HG03060 (cell line): Measurements from ENCODE around the gene TMC6.
"Not testable (repeated sequence)": the region's sequence is repeated elsewhere in the genome, so short reads cannot be mapped to it uniquely, and the experiment has no call there.

ENCODE experiments used
- ATAC-seq: cut with Tn5 transposase; IDR thresholded peaks from one replicate; pipeline ENCODE4 v1.9.1; 2021; ENCODE audit warnings: low read depth, moderate number of reproducible peaks; ENCODE audit not compliant: unreplicated experiment

TMC6 gene

DNA sequence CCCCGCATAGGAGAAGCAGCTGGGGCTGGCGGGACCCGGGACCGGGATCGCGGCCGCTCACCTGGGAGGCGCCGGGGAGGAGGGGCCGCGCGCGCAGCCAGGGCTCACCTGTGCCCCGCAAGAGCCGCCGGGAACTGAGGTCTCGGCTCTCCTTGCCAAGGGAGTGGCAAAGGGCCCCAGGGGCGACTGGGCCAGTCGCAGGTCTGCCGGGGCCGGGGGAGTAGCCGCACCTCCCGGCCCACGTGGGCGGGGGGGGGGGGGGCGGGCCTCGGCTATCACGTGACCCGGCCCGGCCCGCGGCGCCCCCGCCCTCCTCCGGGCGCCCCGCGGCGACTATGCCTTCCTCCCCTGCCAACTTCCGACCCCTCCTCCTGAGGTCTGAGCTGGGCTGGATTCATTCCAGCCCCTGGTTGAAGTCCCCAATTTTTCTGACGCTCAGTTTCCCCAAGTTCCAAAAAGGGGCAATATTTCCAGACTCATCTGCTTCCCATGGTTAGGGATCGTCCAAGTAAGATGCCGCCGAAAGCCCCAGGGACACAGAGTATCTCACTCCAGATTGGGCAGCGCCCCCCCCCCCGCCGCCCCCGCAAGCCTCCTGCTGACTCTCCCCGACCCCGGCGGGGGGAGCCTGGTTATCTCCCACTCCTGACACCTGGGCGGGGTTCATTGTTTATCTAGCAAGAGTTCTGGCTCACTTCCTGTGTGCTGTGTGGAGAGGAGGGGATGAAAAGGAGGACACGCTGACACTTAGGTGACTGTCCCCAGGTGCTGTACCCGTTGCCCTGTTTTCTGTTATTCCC lies at the start of gene TMC6:
TMC6 (minus strand) TSS at position 205 of the 800 bp plus-strand sequence. CDS start 1,923 bp downstream, outside the sequence.
- no peak for ATAC-seq

- ATAC-seq = no peak
These were observed 48.0 kb upstream of the TMC6 start for GRCh38 chr17:78176548-78177025.

DNA sequence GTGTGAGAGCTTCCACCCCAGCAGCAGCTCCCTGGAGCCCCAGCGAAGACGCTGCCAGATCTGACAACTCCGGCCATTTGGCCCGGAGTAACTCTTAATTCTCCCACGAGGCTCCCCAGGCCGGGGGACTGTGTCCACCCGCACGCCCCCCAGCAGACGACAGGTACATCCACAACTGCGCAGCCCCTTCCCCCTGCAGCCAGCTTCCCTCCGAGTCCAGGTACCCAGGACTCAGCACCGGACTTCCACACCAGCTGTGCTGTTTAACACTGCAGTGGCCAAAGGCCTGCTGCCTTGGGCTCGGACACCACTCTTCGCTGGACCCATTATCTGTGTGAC lies 47.1 kb upstream of the TMC6 start:
- no peak for ATAC-seq

- ATAC-seq = no peak
These were observed 46.5 kb upstream of the TMC6 start for GRCh38 chr17:78174870-78175642.

GRCh38 chr17:78174346-78174869 lies 45.9 kb upstream of the TMC6 start:
- ATAC-seq = no peak

DNA sequence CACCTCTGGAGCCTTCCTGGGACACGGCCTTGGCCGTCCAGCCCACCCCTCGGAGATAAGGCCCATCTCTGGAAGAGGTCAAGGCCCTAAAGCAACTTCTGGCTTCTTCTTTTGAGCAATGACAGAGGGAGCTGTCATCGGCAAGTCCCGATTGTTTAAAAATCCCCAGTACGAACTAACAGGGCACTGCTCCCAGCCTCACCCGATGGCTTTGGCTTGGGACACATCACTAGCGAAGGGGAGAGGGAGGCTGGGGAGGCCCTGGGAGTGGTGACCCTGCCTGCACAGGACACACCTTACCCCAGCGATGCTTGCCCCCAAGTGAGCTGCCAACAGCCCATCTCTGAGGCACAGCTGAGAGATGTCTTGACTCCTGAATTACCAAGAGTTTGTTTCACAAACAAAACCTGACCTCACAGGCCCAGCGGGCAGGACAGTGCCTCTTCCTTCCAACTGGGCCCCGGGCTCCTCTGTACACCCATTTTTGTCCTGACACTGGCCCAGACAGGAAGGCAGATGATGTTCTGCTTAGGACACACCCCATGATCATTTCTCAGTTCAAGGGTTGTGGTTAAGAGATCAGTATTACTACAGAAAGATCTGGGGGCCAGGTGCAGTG lies 44.7 kb upstream of the TMC6 start:
- ATAC-seq = no peak

DNA sequence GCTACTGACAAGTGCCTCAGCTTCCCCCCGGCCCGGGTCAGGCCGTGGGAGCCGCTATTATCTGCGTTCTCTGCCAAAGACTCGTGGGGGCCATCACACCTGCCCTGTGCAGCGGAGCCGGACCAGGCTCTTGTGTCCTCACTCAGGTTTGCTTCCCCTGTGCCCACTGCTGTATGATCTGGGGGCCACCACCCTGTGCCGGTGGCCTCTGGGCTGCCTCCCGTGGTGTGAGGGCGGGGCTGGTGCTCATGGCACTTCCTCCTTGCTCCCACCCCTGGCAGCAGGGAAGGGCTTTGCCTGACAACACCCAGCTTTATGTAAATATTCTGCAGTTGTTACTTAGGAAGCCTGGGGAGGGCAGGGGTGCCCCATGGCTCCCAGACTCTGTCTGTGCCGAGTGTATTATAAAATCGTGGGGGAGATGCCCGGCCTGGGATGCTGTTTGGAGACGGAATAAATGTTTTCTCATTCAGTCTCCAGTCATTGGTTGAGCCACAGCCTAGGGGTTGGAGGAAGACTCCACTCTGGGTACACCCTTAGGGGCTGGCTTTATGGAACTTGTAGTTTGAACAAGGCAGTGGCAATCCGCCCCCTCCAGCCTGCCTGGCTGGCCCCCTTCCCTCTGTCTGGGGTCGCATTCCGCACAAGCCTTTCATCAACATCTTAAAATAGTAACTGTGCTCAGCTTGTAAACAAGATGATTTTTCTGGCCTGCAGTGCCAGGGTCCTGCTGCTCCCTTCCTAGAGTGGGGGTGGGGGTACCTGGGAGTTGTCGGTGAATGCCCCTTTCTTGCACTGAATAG lies 43.9 kb upstream of the TMC6 start:
- ATAC-seq = no peak

DNA sequence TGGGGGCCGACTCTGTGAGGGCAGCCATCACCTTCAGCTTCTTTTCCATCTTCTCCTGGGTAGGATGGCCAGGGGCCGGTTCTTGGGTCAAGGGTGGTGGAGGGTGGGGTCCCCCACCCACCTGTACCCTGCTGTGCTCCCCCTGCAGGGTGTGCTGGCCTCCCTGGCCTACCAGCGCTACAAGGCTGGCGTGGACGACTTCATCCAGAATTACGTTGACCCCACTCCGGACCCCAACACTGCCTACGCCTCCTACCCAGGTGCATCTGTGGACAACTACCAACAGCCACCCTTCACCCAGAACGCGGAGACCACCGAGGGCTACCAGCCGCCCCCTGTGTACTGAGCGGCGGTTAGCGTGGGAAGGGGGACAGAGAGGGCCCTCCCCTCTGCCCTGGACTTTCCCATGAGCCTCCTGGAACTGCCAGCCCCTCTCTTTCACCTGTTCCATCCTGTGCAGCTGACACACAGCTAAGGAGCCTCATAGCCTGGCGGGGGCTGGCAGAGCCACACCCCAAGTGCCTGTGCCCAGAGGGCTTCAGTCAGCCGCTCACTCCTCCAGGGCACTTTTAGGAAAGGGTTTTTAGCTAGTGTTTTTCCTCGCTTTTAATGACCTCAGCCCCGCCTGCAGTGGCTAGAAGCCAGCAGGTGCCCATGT lies 43.2 kb upstream of the TMC6 start:
- ATAC-seq = not testable (repeated sequence)

- no peak for ATAC-seq
These were observed 42.4 kb upstream of the TMC6 start for GRCh38 chr17:78170692-78171590.

GRCh38 chr17:78168903-78169793 lies 40.6 kb upstream of the TMC6 start:
- ATAC-seq = no peak

DNA sequence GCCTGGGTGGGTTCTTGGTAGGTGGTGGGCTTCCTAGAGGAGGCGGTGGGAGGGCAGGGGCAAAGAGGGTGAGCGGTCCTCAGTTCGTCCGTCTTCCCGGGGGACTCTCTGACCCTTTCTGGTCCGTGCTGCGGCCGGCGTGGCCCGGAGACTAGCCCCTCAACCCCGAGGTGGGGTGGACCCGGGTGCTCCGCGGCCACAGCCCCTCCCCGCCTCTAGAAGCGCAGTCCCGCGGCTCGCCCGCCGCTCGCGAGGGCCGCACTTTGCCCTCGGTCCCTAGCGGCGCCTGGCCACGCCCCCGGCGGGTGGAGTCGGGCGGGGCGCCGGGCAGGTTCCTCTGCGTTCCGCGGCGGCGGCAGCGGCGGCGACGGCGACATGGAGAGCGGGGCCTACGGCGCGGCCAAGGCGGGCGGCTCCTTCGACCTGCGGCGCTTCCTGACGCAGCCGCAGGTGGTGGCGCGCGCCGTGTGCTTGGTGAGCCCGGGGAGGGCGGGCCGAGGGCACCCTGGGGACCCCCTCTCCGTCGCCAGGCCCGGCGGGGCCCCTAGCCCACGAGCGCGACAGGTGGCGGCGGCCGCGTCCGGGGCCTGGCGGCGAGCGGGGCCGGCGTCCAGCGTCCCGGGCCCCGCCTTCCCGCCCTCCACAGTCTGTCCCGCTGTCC lies 39.8 kb upstream of the TMC6 start, which contains the start of gene SYNGR2:
SYNGR2 (plus strand) TSS at position 340 of the 661 bp plus-strand sequence; CDS start at position 376, 36 bp downstream.
- ATAC-seq = no peak

- ATAC-seq = no peak
These were observed 37.9 kb upstream of the TMC6 start for GRCh38 chr17:78166416-78166815.

DNA sequence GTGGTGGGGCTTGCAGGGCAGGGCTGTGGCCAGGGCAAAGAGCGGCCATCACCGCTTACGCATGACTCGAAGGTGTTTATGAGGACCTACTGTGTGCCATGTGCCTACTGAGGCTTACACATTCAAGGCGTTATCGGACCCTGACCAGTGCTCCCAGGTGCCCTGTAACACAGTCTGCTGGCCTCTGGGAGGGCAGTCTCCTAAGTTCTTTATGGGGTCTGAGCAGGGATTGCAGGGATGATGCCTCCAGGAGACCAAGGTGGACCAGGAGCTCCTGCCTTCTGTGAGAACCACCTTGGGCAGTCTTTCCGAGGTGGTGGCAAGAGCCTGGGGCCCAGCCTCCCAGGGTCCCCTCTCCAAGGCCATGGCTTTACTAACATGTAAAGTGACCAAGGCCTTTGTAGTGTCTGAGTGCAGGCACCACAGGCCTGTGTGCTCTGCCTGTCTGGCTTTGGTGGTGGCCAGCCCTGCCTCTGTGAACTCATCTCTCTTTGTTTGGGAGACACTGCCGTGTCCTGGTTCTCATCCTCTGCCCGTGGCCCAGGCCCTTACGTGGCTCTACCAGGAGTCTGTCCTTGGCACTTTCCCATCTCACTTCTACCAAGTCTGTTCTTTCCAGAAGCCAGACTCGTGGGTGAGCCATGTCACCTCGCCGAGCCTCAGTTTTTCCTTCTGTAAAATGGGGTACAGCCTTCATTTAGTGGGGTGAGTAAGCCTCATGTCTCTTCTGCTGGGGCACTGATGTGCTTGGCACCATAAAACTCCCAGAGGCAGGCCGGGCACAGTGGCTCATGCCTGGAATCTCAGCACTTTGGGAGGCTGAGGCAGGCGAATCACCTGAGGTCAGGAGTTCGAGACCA lies 36.4 kb upstream of the TMC6 start:
- ATAC-seq = no peak

GRCh38 chr17:78163881-78164747 lies 35.6 kb upstream of the TMC6 start:
- no peak for ATAC-seq

GRCh38 chr17:78159575-78160158 lies 31.1 kb upstream of the TMC6 start:
- no peak for ATAC-seq
